ENCODE results near the gene CHEK1.
"Not testable (repeated sequence)": the region's sequence is repeated elsewhere in the genome, so short reads cannot be mapped to it uniquely, and the experiment has no call there.

The CHEK1 gene

DNA sequence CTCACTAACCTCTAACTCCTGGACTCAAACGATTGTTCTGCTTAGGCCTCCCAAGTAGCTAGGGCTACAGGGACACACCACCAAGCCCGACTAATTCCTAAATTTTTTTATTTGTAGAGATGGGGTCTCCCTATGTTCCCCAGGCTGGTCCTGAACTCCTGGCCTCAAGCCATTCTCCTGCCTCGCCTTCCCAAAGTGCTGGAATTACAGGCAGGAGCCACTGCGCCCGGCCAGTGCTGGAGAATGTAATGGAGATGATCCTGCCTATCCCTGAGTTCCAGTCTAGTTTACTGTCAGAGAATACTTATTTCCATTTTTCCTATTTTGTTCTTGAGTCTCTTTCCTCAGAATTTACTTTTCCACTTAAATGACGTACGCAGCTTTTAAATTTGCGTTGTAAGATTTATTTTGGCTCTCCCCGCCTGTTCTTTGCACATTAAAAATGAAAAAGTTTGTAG lies at the start of gene CHEK1:
Gene CHEK1 (plus strand): TSS at position 408 of the 458 bp plus-strand sequence. CDS start 1,606 bp downstream, outside the sequence.
- DNase-seq, result no peak

DNA sequence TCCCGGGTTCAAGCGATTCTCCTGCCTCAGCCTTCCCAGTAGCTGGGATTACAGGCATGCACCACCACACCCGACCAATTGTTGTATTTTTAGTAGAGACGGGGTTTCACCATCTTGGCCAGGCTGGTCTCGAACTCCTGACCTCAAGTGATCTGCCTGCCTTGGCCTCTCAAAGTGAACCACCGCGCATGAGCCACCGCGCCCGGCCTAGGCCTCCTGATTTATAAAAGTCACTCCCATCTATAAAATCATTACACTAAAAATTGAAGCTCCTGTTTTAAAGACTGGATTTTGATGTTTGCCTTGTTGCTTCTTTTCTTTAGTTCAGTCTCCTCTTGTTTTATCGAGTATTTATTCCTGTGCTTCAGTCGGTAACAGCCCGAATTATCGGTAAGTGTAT lies 47.8 kb upstream of the CHEK1 start:
- not testable (repeated sequence) for DNase-seq

DNA sequence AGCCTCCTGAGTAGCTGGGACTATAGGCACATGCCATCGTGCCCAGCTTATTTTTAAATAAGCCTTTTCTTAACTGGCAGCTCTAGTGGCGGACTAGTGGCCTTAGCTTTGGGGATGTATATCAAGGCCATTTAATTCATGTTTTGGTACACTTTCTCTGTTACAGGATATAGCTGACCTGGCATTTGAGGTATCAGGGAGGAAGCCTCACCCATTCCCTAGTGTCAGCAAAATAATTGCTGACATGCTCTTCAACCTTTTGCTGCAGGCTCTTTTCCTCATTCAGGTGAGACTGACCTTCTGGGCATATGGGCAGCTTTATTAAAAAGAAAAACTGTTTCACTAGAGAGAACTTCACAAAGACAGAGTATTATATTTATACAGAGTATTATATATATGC lies 46.2 kb upstream of the CHEK1 start:
- DNase-seq, result no peak

DNA sequence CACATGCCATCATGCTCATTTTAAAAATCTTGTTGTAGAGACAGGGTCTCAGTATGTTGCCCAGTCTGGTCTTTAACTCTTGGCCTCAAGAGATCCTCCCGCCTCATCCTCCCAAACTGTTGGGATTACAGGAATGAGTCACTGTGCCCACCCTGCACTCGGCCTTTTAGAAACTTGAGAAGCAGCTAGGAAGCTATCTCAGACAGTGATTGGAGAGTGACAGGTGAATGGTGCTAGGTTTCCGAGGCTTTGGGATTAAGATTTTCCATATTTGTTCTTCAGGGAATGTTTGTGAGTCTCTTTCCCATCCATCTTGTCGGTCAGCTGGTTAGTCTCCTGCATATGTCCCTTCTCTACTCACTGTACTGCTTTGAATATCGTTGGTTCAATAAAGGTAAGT lies 45.2 kb upstream of the CHEK1 start:
- no peak for DNase-seq

DNA sequence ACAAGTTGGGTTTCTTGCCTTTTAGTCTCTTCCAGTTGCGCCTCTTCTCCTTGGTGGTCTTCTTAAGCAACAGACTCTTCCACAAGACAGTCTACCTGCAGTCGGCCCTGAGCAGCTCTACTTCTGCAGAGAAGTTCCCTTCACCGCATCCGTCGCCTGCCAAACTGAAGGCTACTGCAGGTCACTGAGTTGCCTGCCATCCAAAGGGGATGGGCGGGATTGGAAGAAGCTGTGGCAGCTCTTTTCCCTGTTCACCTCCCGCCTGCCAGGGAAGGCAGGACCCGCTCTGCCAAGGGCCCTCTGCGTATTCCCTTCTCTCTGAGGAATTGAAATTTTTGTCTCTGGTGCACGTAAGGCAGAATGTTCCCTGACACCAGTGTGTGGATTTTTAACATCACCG lies 41.5 kb upstream of the CHEK1 start:
- DNase-seq, result no peak

DNA sequence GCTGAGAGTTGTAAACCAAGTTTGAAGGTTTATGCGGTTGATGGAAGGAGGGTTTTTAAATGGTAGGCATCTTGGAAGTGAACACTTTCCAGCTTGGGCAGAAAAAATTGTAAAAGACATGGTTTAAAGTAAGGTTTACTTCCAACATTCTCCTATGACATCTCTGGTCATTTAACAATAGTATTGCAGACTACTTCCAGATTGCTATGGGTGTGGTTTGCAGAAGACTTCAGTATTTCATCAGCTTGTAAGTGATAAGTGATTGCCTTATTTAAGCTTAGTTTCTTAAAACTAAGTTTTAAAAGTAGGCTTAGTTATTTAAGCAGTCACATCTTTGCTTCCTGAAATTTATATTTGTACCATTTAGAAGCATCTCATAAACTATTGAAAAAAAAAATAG lies 39.5 kb upstream of the CHEK1 start:
- DNase-seq, result no peak

DNA sequence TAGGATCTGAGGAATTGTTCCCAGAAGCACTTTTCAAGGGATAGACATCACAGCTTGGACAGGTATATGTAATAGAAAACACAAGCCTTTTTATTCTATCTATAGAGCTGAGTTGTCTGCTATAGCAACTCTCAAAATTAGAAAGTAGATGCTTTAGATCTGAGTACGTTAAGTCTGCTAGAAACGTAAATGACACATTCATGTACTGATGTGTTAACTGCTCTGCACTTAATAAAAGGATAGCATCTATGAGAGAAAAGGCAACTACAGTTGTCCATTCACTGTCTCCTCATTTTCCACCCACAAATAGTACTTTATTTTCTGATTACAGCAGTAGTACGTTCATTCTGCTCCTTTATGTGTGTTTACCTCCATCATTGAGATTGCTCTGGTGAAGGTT lies 38.3 kb upstream of the CHEK1 start:
- no peak for DNase-seq

DNA sequence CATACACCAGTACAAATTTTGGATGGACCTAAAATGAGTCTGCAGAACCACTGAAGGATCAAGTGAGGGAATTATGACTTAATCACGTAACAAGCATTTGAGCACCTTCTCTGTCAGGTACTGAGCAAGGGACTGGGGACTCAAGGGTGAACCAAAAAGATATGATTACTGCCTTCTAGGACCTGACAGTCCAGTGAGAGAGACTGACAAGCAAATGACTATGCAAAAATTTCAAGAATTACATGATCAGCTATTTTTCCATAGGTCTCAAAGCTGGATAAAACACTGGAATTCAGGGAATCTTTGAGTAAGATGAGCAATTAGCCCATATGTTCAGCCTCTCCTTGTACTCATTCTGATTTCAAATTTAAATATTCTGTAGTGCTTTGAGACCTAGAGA lies 37.5 kb upstream of the CHEK1 start:
- no peak for DNase-seq

DNA sequence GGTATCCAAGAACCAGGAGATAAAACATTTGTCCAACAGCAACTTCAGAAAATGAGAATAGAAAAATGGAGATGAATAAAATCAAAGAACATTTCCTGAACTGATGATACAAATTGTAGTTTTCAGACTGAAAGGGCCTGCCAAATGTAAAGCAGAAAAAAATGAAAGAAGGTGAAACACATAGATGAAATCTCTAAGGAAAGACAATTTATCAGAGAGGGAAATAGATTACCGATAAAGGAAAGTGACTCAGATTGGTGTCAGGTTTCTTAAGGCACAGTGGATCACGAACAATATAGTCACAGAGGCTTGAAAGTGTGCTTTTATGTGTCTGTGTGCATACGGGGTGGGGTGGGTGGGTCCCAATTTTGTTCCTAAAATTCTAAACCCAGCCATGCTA lies 36.5 kb upstream of the CHEK1 start:
- no peak for DNase-seq

DNA sequence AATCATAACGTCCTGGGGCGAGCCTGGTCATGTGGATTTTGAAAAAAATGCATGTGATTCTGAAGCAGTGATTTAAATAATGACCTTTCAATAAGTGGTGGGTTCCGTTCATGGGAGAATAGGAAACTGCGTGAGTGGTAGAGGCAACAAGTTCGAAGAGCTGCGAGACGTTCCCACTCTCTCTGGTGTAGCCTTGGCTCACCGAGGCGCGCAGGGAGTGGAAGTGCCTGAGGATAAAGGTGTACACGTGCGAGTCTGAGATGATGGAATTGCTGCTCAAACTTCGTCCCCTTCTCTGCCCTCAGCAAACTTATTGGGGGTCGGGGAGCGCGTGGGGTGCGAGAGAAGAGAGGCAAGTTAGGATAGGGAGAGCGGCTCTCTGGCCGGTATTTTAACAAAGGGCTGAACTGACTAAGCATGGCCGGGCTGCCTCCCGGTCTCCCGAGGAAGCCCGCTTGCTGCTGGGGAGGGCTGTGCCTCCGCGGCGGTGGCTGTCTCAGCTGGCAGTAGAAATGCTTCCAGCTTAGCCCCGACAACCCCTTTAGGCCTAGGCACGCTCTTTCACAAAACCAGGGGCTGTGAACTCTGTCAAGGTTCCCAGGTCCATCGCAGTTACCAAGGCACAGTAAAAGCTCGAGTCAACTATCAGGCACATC lies 33.2 kb upstream of the CHEK1 start:
- no peak for DNase-seq

DNA sequence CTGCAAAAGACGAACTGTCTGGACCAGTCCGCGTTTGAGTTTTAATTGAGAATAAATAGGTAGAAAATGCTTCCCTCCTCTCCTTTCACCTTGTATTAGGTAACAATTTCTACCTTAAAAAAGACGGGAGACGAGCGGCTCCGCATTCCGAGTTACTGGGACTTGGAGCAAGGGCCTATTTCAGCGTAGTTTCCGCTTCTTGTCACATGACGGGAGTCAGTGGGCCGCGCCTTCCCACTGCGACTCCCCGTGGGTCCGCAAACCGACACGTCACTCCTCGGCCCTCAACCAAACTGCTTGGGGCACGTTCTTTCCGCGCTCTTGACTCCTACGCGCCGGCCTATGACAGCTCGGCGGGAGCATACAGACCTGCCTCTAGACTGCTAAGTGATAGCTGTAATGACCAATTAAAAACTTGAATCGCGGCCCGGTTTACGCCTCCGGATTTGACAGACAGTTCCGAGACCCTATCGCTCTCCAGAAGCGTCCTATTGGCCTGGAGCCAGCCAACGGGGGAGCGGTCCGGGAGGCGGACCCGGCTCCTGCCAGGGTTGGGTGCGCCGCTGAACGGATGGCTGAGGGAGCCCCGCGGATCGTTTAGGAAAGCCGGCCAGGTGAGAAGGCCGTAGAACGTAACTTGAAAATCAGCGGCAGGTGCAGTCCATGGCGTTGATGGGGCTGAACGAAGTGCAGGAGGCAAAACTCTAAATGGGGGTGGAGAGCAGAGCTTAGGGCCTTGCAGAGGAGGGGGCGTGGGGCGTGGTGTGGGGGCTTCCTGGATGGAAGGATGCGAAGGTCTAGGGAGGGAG lies 32.5 kb upstream of the CHEK1 start, which contains the start of gene STT3A:
Gene STT3A (plus strand): TSS at position 548 of the 809 bp plus-strand sequence. CDS start 3,064 bp downstream, outside the sequence.
- peak; percentile 99 for DNase-seq

DNA sequence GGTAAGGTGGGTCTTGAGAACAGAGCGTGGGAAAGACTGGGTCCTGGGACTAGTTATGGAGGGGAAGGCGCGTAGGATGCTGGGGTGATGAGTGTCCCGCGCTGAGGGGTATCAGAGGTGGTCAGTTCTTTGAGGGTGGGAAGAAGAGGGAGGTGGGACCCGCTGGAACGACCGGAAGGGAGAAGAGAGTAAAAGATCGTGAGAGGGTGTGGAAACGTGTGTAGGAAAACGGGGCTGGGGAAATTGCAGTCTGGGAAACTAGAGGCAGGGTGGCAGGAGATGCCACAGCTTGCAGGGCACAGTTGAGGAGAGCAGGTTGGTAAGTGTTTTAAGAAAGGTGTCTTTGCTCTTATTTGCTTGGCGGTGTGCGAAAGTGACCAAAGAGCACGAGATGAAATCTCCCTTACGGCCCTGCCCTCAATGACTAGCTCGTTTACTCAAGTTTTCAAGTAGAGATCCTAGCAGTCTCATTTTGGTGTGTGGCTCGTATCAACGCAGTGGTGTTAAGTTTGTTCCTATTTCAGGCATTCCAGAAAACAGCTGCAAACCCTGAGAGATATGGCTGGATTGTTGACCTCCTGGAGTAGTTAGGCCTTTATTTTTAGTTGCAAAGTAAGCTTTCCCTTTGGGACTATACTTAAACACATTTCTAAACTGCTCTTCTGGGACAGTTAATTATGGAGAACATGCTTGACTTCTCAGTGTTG lies 31.7 kb upstream of the CHEK1 start:
- DNase-seq, result peak; percentile 5

DNA sequence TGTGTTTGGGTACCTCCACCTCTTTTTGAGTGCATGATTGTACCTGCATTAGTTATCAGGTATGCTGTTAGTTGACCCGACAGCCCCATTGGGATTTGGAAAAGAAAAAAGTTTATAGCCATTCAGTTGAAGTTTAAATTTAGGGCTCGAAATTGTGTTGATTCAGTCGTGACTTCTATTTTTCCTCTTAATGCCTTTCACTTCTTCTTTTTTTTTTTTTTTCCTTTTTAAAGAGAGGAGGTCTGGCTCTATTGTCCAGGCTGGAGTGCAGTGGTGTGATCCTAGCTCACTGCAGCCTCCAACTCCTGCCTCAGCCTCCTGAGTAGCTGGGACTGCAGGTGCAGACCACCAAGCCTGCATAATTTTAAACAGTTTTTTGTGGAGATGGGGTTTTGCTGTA lies 30.0 kb upstream of the CHEK1 start:
- no peak for DNase-seq

DNA sequence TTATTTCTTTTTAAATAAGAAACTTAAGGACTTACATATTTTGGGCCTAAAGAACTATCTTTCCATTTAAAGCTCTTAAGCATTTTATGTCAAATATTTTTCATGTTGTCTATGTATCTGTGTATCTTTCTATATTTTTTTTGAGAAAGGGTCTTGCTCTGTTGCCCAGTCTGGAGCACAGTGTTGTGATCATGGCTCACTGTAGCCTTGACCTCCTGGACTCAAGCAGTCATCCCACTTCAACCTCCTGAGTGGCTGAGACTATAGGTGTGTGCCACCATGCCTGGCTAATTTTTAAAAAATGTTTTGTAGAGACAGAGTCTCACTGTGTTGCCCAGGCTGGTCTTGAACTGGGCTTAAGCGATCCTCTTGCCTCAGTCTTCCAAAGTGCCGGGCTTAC lies 24.3 kb upstream of the CHEK1 start:
- DNase-seq, result no peak

DNA sequence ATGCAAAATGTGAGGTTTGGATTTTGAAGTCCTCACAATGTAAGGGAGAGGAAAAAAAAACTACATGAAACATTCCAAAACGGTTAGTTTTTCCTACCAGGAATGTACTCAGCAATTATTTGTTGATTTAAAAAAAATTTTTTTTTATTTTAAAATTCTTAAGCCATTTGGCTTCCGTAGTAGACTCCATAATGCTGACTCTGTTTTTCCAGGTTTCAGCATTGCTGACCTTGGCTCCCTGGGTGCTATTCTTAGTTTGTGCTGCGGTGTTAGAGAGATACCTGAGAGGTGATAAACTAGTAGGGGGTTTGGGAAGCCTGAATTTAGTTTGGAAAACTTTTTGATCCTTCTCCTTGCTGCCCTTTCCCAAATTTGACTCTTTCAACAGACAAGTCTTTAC lies 21.8 kb upstream of the CHEK1 start:
- DNase-seq, result no peak

DNA sequence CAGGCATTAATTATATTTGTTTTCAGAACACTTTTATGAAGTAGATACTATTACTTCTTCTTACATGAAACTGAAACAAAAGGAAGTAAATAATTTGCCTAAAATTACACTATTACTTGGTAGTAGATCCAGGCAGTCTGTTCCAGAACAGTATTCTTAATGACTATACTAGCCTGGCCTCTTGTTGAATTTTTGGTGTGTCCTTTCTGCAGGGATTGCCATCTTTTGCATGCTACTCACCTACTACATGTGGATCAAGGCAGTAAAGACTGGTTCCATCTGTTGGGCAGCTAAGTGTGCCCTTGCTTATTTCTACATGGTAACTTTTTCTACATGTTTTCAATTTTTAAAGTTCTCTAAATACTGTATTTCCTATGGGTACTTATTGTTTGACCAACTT lies 19.5 kb upstream of the CHEK1 start:
- DNase-seq, result no peak

DNA sequence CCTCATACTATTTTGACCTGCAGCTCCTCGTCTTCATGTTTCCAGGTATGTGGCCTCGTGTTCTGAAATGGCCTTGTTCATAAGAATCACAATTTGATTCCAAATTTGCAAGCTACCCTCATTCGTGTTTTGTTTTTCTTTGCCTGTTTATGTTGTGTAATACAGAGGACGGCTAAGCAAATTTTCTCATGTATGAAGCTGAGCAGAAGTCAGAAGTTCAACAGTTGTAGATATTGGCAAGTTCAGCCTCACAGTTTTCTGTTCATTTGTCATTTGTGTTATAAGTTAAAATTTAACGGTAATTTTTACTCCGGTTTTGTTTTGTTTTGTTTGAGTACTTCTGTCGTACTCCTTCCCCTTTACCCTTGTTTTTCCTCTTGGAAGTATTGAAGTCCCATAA lies 15.4 kb upstream of the CHEK1 start:
- no peak for DNase-seq

DNA sequence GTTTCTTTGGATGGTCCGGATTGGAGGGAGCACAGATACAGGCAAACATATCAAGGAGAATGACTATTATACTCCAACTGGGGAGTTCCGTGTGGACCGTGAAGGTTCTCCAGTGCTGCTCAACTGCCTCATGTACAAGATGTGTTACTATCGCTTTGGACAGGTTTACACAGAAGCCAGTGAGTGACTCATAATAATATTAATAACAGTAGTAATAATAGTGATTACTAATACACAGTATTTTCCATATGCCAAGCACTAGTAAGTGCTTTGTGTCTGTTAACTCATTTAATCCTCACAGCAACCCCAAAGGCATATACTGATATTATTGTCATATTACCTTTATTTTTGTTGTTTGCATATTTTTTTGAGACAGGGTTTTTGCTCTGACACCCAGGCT lies 6.6 kb upstream of the CHEK1 start:
- DNase-seq, result no peak

DNA sequence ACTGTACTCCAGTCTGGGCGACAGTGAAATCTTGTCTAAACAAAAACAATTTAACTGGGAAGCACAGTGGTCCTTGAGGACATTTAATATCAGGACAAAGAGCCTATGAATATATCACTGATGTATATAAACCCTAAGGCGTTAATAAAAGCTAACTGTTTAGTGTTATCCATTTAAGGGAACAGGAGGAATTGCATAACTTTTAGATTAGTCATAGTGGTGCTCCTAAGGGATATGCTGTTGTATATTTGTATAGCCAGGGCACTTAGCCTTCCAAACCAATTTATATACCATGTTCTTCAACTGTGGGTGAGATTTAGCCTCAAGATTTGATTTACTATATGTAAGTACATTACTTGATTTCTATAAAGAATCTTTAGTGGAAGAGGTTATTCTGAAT lies 3.0 kb upstream of the CHEK1 start:
- no peak for DNase-seq

DNA sequence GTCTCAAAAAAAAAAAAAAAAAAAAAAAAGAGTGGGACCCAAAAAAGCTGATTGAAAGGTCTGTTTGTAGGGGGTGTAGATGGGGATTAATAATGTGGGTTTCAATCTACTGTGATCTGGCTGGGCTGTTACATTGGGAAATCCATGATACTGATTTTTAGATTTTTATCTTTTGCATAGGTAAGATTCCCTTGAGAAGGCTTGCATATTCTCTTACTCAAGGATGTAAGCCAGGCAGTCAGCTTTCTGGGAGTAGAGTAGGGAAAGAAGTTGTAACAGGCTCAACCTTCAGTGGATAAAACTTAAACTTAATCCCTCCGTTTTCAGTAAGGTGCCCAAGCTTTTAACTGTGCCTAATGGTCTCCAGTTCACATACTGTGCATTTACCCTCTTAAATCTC lies 1.9 kb upstream of the CHEK1 start:
- DNase-seq, result no peak

DNA sequence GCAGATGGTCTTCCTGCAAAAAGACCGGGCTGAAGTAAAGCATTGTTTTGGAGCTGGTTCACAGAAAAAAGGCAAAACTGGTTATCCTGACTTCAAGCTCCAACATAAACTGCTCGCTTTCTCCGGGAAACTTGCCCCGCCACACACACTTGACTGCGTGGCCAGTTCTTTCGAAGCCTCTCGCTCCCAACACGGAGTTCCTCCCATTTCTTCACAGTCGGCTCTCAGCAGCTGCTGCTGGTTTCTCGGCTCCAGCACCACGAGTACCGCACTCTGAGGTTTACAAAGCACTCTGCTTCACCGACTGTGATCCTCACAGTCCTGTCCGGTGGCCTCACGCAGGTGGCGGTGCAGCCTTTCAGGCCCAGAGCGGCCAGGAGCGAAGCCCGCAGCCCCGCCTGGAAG lies 264 bp downstream of the CHEK1 start:
- DNase-seq, result no peak

DNA sequence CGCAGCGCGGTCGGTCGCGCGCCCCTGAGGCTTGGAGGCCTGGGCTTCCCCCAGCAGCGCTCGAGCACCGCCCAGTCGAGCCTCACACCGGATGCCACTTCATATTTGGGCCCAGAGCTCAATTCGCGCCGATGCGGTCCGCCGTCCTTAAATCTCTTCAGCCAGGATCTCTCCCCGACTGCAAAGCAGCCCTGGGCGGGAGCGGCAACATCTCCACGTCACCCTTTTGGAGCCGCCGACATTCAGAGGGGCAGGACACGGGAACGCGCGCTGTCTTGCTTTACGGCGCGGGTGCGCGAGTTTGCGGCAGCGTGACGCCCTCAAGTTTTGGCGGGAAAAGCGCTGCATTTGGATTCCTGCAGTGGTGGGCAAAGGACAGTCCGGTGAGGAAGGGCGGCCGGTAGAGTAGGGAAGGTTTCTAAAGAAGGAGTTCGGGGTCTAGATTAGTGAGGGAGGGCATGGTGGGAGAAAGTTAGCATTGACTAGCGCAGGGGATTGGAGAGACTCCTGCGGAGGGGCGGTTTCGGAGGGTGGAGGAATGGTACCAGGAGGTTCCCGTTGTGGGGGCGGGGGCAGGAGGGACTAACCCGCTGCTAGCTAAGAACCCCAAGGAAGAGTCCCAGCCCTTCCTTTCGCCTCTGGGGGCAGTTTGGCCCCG lies 796 bp downstream of the CHEK1 start:
- peak; percentile 87 for DNase-seq

DNA sequence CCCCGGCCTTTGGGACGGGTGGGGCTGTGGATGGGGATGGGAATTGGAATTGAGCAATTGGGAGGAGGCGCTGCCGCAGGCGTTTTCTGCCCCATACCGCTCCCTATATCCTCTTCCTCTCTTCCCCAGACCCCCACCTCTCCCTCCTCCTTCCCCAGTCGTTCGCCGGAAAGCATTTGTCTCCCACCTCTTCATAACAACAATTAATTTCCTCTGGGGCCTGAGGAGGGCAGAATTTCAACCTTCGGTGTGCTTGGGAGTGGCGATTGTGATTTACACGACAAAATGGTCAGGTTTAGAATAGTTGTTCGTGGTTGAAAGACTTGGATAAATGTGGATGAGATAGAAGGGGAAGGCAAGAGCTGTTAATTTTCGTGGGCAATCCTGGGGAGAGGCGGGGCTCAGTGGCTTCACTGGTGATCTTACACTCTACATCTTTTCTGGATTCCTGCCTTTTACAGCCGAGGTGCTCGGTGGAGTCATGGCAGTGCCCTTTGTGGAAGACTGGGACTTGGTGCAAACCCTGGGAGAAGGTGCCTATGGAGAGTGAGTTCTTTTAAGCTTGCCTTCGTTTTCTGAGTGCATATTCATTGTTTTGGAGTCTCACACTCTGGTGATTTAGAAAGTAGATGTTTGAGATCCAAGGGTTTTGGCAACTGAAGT lies 1.5 kb downstream of the CHEK1 start:
- DNase-seq, result peak; percentile 44
